AG08395 (cell line): ENCODE data around the gene PANK1.

Experiments used
- DNase-seq: peaks from one replicate; pipeline ENCODE4 v3.0.0; 2012; ENCODE audit warnings: mixed read lengths, low spot score

PANK1 gene

GRCh38 chr10:89615824-89616223 lies 29.2 kb downstream of the PANK1 start:
- DNase-seq = peak; percentile 20

- no peak for DNase-seq
Observed at GRCh38 chr10:89615112-89615511, 29.9 kb downstream of the PANK1 start.

- no peak for DNase-seq
Observed at GRCh38 chr10:89613582-89613981, 31.5 kb downstream of the PANK1 start.

- DNase-seq = no peak
Observed at GRCh38 chr10:89611282-89611681, 33.8 kb downstream of the PANK1 start.

GRCh38 chr10:89609833-89610346 lies 35.2 kb downstream of the PANK1 start:
- DNase-seq = no peak

- no peak for DNase-seq
Observed at GRCh38 chr10:89604200-89604599, 40.8 kb downstream of the PANK1 start.

- DNase-seq = no peak
Observed at GRCh38 chr10:89602919-89603318, 42.1 kb downstream of the PANK1 start.

GRCh38 chr10:89601728-89602361 lies 43.2 kb downstream of the PANK1 start:
- no peak for DNase-seq

GRCh38 chr10:89600041-89600440 lies 45.0 kb downstream of the PANK1 start:
- DNase-seq = no peak

- no peak for DNase-seq
Observed at GRCh38 chr10:89593043-89593442, 52.0 kb downstream of the PANK1 start.

GRCh38 chr10:89592539-89592938 lies 52.5 kb downstream of the PANK1 start:
- no peak for DNase-seq

GRCh38 chr10:89591796-89592271 lies 53.2 kb downstream of the PANK1 start:
- no peak for DNase-seq

- DNase-seq = no peak
Observed at GRCh38 chr10:89591111-89591795, 53.8 kb downstream of the PANK1 start.

GRCh38 chr10:89590326-89590725 lies 54.7 kb downstream of the PANK1 start:
- DNase-seq = no peak

GRCh38 chr10:89589101-89589720 lies 55.8 kb downstream of the PANK1 start:
- no peak for DNase-seq

GRCh38 chr10:89588671-89589070 lies 56.4 kb downstream of the PANK1 start:
- no peak for DNase-seq

GRCh38 chr10:89582022-89582421 lies 63.0 kb downstream of the PANK1 start:
- no peak for DNase-seq

GRCh38 chr10:89580243-89580642 lies 64.8 kb downstream of the PANK1 start:
- no peak for DNase-seq

GRCh38 chr10:89576696-89577095 lies 68.3 kb downstream of the PANK1 start:
- no peak for DNase-seq

GRCh38 chr10:89576022-89576421 lies 69.0 kb downstream of the PANK1 start:
- no peak for DNase-seq

- DNase-seq = no peak
Observed at GRCh38 chr10:89575031-89575430, 70.0 kb downstream of the PANK1 start.

- DNase-seq = no peak
Observed at GRCh38 chr10:89574368-89574767, 70.7 kb downstream of the PANK1 start.
